Activated naive CD4-positive, alpha-beta T cell treated with anti-CD3 and anti-CD28 coated beads, Interleukin-2, amount 10 ng/mL, durations not matched to agents 5 hours and 36 hours (primary cell): Measurements from ENCODE around the gene NT5C3B. TPM values are rescaled to one million over a fixed set of nuclear protein-coding genes. Genes with fewer than 3 reads are reported as not detected.

Experiments
- total RNA-seq, 2 experiments: library from RNA; stranded (reverse); gene quantifications; one replicate each; pipeline ENCODE4 v1.2.3, GENCODE V29; 2021

Gene NT5C3B
- 10 to 100 TPM; 18.4 to 19.9 TPM for total RNA-seq

DNA sequence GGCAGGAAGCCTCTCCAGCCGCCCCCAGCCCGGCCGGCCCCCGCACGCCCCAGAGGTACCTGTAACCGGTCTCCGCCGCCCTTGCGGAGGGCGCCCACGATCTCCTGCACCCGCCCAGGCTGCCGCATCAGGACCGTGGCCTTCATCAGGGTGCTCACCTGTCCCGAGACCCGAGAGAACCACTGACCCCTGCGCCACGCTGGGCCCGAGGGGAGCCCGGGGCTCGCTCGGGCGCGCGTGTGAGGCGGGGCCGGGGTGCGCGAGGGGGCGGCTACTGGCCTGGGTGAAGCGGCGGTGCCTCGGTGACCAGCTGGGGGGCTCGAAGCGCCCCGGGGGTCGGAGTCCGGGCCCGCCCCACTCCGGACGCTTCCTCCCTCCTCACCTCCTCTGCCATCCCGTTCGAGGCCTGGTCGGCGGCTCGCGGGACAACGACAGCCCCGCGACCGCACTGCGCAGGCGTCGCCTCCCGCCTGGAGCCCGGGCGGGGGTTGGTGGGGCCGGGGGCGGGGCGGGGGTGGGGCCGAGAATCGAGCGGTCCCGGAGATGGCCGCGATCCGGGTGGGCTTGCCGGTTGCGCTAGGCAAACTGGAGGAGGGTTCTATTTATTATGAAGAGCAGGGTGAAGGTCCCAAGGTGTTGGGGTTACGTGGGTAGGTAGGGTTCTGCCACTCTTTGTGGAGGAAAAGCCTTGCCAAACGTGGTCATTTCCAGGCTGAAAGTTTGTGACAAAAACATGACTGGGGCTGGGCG is at the start of gene NT5C3B:
Gene NT5C3B, minus strand, starts transcription at position 433 of the 750 bp plus-strand sequence. Its CDS starts 39 bp downstream, at position 394.

DNA sequence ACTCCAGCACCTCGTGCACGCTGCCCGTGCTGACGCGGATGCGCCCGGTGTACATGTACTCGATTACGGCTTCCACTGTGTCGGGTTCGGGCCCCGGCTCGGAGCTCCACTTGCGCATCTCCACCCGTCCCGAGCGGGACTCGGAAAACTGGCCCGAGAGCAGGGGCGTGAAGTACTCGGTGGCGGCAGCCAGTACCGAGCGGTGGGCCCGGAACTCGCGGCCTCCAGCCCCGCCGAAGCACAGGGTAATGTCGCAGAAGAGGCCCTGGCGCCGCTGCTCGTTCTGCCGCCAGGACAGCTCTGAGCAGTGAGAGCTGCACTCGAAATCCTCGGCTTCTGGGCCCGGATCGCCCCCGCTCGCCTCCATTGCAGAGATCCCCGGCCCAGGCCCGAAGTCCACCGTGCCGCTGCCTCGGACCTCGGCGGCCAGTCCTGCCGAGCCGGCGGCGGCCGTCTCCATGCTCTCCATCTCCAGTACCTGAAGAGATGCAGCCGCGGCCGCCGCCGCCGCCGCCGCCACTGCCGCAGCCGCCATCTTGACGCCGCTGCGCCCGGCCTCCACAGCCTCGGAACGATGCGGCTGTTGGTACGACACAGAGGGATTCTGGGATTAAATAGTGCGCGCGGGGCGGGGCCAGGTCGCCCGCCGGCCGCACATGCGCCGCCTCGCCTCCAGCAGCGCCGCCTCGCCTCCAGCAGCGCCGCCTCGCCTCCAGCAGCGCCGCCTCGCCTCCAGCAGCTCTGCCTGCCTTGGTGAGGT is 29.0 kb upstream of the NT5C3B start, which contains the start of gene KLHL11:
Gene KLHL11, minus strand, starts transcription at position 588 of the 760 bp plus-strand sequence. Its CDS starts 53 bp downstream, at position 535.

DNA sequence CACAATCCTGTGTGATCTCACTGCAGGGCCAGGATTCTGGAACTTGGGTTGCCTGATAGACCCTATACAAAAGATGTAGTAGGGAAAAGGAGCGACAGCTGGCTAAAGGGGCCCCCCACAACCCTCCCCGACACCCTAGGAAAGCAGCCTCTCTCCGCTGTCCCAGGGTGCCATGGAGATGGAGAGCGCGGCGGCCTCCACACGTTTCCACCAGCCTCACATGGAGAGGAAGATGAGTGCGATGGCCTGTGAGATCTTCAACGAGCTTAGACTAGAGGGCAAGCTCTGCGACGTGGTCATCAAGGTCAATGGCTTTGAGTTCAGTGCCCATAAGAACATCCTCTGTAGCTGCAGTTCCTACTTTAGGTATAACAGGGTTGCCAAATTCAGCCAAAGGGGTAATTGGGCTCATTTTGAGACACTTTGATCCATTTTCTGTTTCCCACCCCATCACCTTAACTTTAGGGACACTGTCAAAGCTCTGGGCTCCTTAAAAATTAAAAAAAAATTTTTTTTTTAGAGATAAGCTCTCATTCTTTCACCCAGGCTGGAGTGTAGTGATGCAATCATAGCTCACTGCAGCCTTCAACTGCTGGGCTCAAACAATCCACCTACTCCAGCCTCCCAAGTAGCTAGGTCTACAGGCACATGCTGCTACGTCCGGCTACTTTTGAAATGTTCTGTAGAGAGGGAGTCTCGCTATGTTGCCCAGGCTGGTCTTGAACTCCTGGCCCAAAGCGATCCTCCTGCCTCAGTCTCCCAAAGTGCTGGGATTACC is 1.9 kb upstream of the NT5C3B start, which contains the start of gene KLHL10:
Gene KLHL10, plus strand, starts transcription at position 65 of the 778 bp plus-strand sequence. Its CDS starts 108 bp downstream, at position 173.

DNA sequence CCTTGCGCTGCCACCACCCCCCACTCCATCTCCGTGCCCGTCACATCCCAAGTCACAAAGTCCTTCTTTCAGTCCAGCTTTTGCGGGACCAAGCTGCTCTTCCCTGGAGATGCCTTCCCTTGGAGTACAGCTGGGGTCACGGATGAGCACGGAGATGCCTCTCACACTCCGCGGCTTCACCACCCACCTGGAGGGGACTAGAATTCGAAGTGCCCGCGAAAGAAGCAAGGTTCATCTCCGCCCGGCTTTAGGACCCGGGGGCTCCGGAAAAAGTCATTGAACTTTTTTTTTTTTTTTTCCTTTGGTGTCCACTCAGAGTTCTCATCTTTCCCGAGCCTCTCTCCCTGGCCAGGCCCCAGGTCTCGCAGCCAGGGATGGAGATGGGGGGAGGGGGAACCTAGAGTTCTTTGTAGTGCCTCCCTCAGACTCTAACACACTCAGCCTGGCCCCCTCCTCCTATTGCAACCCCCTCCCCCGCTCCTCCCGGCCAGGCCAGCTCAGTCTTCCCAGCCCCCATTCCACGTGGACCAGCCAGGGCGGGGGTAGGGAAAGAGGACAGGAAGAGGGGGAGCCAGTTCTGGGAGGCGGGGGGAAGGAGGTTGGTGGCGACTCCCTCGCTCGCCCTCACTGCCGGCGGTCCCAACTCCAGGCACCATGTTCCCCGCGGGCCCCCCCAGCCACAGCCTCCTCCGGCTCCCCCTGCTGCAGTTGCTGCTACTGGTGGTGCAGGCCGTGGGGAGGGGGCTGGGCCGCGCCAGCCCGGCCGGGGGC is 23.5 kb downstream of the NT5C3B start, which contains the start of gene FKBP10:
Gene FKBP10, plus strand, starts transcription at position 624 of the 771 bp plus-strand sequence. Its CDS starts 31 bp downstream, at position 655.

DNA sequence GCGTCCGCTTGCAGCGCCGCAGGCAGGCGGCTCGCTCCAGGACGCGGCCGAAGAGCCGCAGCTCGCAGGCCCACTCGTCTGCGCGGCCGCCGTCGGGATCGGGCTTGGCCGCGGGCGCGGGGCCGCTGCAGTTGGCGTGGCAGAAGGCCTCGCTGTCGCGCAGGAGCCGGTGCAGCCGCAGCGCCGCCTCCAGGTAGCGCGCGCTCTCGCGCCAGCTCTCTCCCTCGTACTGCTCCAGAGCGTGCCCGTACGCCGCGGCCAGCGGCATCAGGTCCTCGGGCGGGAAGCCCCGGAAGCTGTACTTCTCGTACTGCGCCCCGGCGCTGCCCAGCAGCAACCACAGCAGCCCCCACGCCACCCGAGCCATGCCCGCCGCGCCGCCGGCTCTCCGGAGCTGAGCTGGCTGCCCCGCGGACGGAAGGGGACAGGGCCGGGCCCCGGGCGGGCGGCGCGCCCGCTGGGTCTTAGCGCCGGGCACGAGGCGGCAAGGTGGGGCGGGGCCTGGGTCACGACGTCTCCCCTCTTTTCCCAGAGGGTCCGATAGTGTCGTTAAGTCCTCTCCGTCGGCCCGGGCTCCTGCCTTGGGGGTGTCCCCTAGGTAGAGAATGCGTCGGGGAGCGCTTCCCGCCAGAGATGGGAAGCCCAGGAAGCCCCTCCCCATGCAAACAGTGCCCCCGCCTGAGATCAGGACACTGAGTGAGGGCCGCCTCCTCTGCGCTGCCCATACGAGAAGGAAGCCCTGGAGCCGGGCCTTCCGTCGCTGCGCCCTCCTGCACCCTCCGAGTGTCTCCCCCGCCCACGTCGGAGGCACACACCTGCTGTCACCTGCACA is 24.3 kb downstream of the NT5C3B start, which contains the start of gene P3H4:
Gene P3H4, minus strand, starts transcription at position 401 of the 832 bp plus-strand sequence. Its CDS starts 34 bp downstream, at position 367.

DNA sequence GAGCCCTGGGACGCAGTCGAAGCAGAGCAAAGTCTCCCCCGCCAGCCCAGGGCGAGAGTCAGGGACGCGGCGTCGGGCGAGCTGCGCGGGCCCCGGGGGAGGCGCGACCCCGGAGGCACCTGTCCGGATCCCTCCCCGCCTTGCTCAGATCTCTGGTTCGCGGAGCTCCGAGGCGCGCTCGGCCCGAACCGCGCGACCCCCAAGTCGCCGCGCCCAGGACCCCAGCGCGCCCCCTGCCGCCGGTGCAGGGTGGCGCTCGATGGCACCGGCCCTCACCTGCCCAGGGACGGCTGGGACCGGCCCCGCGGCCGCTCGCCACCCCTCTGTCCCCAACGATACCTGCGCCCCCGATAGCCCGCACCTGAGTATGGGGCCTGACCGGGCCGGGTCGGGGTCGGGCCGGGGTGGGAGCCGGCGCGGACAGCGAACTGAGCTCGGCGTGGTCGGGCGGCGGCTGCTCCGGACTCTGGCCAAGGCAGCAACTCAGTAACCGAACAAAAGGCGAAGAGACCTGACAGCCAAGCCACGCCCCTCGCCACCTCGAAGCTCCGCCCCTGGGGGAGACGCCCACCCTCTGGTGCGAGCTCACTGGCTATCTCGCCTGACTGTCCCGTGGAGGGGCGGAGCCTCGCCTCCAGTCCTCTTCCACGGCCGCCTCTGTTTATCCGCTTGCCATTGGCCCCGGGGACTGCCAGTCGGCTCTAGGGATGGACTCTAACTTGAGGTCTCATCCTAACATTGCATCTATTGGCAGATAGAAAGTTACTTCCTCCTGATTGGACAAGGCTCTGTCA is 49.6 kb downstream of the NT5C3B start, which contains the start of gene JUP:
Gene JUP, minus strand, starts transcription at position 485 of the 794 bp plus-strand sequence. CDS start 14,857 bp downstream, outside the sequence.

Other genes with a start within 250 kb of the NT5C3B start
- not detected for gene KRT14, start 249.3 kb downstream of the NT5C3B start, total RNA-seq
- gene KRT16, start 223.5 kb downstream of the NT5C3B start, total RNA-seq: not detected
- not detected for gene KRT17, start 211.7 kb downstream of the NT5C3B start, total RNA-seq
- gene EIF1, start 147.3 kb downstream of the NT5C3B start, total RNA-seq: 100 to 1,000 TPM; 768 to 814 TPM
- not detected for gene GAST, start 123.9 kb downstream of the NT5C3B start, total RNA-seq
- gene HAP1, start 101.6 kb downstream of the NT5C3B start, total RNA-seq: under 1 TPM in 1 of 2 experiments, not detected in 1; 0.05 TPM
- 1 to 10 TPM in 1 of 2 experiments, under 1 TPM in 1; 0.63 to 1.1 TPM for gene JUP, start 49.5 kb downstream of the NT5C3B start, total RNA-seq
- gene P3H4, start 24.3 kb downstream of the NT5C3B start, total RNA-seq: 1 to 10 TPM; 2.9 to 3.3 TPM
- not detected for gene FKBP10, start 23.2 kb downstream of the NT5C3B start, total RNA-seq
- not detected for gene KLHL10, start 1.6 kb upstream of the NT5C3B start, total RNA-seq
- gene KLHL11, start 29.2 kb upstream of the NT5C3B start, total RNA-seq: 10 to 100 TPM; 12.0 to 12.1 TPM
- 100 to 1,000 TPM; 141 to 143 TPM for gene ACLY, start 82.7 kb upstream of the NT5C3B start, total RNA-seq
- gene ODAD4, start 94.4 kb upstream of the NT5C3B start, total RNA-seq: 1 to 10 TPM in 1 of 2 experiments, under 1 TPM in 1; 0.89 to 1.4 TPM
- 10 to 100 TPM; 53.9 to 62.0 TPM for gene CNP, start 130.6 kb upstream of the NT5C3B start, total RNA-seq
- 10 to 100 TPM; 76.0 to 79.6 TPM for gene DNAJC7, start 181.2 kb upstream of the NT5C3B start, total RNA-seq
- 10 to 100 TPM; 20.8 to 21.4 TPM for gene NKIRAS2, start 183.9 kb upstream of the NT5C3B start, total RNA-seq
- gene C17orf113, start 214.4 kb upstream of the NT5C3B start, total RNA-seq: under 1 TPM; 0.07 to 0.08 TPM